Uterus (tissue), 4 donors: Measurements from ENCODE around the gene YIF1B. TPM values are rescaled to one million over a fixed set of nuclear protein-coding genes. Genes with fewer than 3 reads are reported as not detected.
A peak's percentile ranks its signal among the peaks of the same experiment; 100 is the strongest.

Experiments used
- DNase-seq, 2 donors: peaks; one replicate each; pipeline ENCODE4 v3.0.0-alpha.2; 2019 to 2020
- H3K27ac ChIP-seq, 2 donors: fragments of 200-600 bp; sonication (generic); 1 replicate in 1 of 2; 2 replicates in 1 of 2; pipeline ENCODE4 v1.5.1; 2016 to 2018
- H3K27me3 ChIP-seq, 2 donors: fragments of 200-600 bp; sonication (generic); one replicate each; pipeline ENCODE4 v1.5.1; 2018 to 2019; ENCODE audit warnings: control low read depth in 1 of 2
- H3K36me3 ChIP-seq, 2 donors: fragments of 200-600 bp; sonication (generic); one replicate each; pipeline ENCODE4 v1.5.1; 2019; ENCODE audit warnings: control low read depth in 1 of 2
- H3K4me1 ChIP-seq, 2 donors: fragments of 200-600 bp; sonication (generic); one replicate each; pipeline ENCODE4 v1.5.1; 2018 to 2019; ENCODE audit warnings: control low read depth in 1 of 2
- H3K4me3 ChIP-seq, 2 donors: fragments of 200-600 bp; sonication (generic); 1 replicate in 1 of 2; 2 replicates in 1 of 2; pipeline ENCODE4 v1.5.1; 2018 to 2019; ENCODE audit warnings: mild to moderate bottlenecking in 1 of 2
- H3K9me3 ChIP-seq, 2 donors: fragments of 200-600 bp; sonication (generic); one replicate each; pipeline ENCODE4 v1.5.1; 2019; ENCODE audit warnings: control low read depth in 1 of 2
- POLR2A ChIP-seq, 2 donors: fragments of 450-650 bp; IDR thresholded peaks; one replicate each; pipeline ENCODE4 v1.6.1; 2016; ENCODE audit warnings: antibody characterized with exemption in 2 of 2, mild to moderate bottlenecking in 1 of 2, moderate library complexity in 1 of 2
- intact Hi-C: fragments of 100-400 bp; cut with DNase I; formaldehyde crosslinking; loops from one replicate; pipeline ENCODE4 v1.15.1; 2023; ENCODE audit warnings: low total_unique reads
- total RNA-seq, 4 donors: library from RNA; depleted of rRNA in 3 of 4; stranded (reverse); fragments of >200 nt in 3 of 4; gene quantifications; one replicate each; pipeline versions ENCODE4 v1.1.0 to v1.2.4, GENCODE V29; 2014 to 2023
- TF ChIP-seq, protein P1 (sequence below), 4 experiments: fragments of 200-600 bp in 2 of 4; fragments of 450-650 bp in 2 of 4; sonication (generic) in 2 of 4; IDR thresholded peaks; one replicate each; pipeline ENCODE4 v1.5.1; 2016 to 2019; ENCODE audit warnings: antibody characterized with exemption in 4 of 4, mild to moderate bottlenecking in 2 of 4, moderate library complexity in 1 of 4
- donor health status: DM: yes; HTN: yes; CAD: no.

YIF1B gene
- total RNA-seq, 4 donors from 2014 or later = 6.4 to 31.7 (median 21.5) TPM

DNA sequence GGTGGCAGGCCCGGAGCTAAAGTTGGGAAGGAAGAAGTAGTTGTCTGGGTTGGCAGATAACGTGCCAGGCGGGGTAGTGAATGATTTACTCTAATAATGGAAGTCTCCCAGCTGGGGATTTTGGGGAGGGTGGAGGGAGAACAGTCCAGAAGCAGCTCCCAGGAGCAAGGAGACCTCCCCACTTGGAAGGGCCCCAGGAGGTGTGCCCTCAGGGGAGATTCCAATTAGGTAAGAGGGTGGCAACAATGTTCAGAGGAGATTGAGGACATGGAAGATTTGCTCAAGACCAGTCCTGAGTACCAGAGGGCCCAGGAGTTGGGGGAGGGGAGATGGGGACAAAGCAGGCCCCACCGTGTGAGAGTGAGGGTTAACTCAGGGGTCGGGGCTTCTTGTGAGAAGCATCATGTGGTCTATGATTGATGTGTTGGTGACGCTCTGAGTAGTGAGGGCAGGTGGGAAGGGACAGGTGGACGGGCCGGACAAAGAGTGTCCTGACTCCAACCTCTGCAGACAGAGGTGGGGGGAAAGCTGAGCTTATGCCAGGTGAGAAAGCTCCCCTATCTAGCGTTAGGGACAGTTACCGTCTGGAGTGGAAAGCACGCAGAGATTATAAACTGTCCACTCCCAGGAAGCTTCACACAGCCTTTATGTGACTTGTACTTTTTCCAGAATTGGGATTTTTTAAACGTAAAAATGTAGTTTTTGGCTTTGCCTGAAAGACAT, 47.8 kb downstream of the YIF1B start:
- Histone ChIP-seq H3K4me3 (no peak overlapping the region), H3K9me3 (no peaks in the 10 kb centered on the region), H3K4me1 (no peaks in the 10 kb centered on the region), H3K36me3 (no peaks in the 10 kb centered on the region), H3K27ac (no peak overlapping the region), H3K27me3 (no peaks in the 10 kb centered on the region)
- intact Hi-C loops = no loop called here
- DNase-seq = no peak
- no peak for TF ChIP-seq POLR2A (IDR thresholded peaks at IDR 0.05)

DNA sequence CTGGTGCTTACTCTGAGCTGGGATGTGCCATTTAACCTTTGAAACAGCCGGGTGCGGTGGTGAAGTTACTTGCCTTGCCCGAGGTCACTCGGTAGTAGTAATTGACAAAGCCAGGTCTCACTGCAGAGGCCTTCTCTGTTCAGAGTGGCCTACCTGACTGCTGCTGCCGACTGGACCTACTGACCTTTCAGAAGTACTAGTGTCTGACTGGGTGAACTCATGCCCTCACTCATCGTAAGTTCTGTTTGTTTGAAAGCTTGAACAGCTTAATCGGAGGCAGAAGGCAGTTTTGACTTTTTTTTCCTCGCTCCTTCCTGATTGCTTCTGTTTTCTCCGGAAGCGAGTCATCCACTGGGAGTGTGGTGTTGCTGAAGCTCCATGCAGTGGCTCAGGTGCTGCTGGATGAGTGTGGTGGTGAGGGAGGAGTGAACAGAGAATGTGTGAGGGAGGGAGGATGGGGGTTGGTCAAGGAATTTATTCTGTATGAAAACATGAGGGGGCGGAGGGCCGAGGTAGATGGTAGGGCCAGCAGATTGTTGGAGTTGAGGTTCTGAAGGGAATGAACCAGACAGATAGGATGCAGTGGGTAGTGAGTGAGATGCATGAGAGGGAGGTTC, 48.7 kb downstream of the YIF1B start:
- H3K9me3 ChIP-seq = no peaks in the 10 kb centered on the region
- H3K4me1 ChIP-seq = no peaks in the 10 kb centered on the region
- no peak overlapping the region for H3K27ac ChIP-seq
- DNase-seq = no peak
- intact Hi-C loops = no loop called here
- no peak for TF ChIP-seq POLR2A (IDR thresholded peaks at IDR 0.05)
- TF ChIP-seq, protein P1, sequence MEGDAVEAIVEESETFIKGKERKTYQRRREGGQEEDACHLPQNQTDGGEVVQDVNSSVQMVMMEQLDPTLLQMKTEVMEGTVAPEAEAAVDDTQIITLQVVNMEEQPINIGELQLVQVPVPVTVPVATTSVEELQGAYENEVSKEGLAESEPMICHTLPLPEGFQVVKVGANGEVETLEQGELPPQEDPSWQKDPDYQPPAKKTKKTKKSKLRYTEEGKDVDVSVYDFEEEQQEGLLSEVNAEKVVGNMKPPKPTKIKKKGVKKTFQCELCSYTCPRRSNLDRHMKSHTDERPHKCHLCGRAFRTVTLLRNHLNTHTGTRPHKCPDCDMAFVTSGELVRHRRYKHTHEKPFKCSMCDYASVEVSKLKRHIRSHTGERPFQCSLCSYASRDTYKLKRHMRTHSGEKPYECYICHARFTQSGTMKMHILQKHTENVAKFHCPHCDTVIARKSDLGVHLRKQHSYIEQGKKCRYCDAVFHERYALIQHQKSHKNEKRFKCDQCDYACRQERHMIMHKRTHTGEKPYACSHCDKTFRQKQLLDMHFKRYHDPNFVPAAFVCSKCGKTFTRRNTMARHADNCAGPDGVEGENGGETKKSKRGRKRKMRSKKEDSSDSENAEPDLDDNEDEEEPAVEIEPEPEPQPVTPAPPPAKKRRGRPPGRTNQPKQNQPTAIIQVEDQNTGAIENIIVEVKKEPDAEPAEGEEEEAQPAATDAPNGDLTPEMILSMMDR (IDR thresholded peaks at IDR 0.05) = no peak
- no peak overlapping the region for H3K4me3 ChIP-seq
- no peaks in the 10 kb centered on the region for H3K36me3 ChIP-seq
- no peaks in the 10 kb centered on the region for H3K27me3 ChIP-seq

DNA sequence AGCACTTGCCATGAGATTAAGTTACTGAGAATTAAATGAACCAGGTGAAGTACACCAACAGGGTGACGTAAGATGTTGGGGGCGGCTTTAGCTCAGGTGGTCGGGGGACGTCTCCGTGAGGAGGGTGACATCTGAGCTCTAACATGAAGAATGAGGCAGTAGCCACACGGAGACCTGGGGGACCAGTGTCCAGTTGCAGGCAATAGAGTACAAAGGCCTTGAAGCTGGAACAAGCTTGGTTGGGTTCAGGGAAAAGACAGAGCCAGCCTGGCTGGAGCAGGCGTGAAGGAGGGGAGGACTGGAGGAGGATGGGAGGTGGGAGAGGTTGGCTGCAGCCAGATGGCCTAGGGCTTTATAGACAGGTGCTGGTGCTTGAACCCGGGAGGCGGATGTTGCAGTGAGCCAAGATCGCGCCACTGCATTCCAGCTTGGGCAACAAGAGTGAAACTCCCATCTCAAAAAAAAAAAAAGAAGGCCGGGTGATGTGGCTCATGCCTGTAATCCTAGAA, 49.8 kb downstream of the YIF1B start:
- Histone ChIP-seq H3K9me3 (no peaks in the 10 kb centered on the region), H3K36me3 (no peaks in the 10 kb centered on the region), H3K27me3 (no peaks in the 10 kb centered on the region), H3K27ac (no peak overlapping the region), H3K4me3 (no peak overlapping the region), H3K4me1 (no peaks in the 10 kb centered on the region)
- DNase-seq = no peak
- TF ChIP-seq, protein P1 (IDR thresholded peaks at IDR 0.05) = no peak
- TF ChIP-seq POLR2A (IDR thresholded peaks at IDR 0.05) = no peak
- intact Hi-C loops = no loop called here

DNA sequence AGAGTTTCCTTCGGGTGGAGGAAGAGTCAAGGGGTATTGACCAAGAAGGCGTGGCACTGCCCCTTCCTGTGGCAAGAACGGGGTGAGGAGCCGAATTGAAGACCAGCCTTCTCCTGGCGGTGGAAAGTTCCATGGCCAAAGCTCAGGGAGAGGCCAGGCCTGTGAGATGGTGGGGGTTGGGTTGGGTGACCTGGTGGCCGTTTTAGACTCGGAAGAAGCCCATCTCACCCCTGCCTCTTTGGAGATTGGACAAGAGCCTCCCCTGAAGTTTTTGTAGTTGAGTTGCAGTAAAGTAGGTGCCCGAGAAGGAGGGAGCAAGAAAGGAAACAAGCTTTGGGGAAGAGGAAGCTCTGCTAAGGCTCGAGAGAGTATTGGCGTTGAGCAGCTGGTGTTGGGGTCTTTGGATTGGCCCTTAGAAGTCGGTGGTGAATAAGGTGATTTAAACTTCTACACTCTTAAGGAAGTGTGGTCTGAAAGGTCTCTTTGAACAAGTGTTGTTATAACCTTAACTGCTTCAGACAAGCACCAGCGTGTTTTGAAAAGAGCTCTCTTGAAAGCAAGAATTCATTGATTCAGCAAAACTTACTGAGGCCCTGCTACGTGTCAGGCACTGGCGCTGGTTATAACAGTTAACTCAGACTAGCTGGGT, 50.4 kb downstream of the YIF1B start:
- Histone ChIP-seq H3K27me3 (no peaks in the 10 kb centered on the region), H3K9me3 (no peaks in the 10 kb centered on the region), H3K4me3 (peak overlapping the region in 1 of 2 donors; percentile 53), H3K4me1 (no peaks in the 10 kb centered on the region), H3K27ac (no peak overlapping the region), H3K36me3 (no peaks in the 10 kb centered on the region)
- no peak for DNase-seq
- intact Hi-C loops = no loop called here
- TF ChIP-seq, protein P1 (IDR thresholded peaks at IDR 0.05) = no peak
- no peak for TF ChIP-seq POLR2A (IDR thresholded peaks at IDR 0.05)

DNA sequence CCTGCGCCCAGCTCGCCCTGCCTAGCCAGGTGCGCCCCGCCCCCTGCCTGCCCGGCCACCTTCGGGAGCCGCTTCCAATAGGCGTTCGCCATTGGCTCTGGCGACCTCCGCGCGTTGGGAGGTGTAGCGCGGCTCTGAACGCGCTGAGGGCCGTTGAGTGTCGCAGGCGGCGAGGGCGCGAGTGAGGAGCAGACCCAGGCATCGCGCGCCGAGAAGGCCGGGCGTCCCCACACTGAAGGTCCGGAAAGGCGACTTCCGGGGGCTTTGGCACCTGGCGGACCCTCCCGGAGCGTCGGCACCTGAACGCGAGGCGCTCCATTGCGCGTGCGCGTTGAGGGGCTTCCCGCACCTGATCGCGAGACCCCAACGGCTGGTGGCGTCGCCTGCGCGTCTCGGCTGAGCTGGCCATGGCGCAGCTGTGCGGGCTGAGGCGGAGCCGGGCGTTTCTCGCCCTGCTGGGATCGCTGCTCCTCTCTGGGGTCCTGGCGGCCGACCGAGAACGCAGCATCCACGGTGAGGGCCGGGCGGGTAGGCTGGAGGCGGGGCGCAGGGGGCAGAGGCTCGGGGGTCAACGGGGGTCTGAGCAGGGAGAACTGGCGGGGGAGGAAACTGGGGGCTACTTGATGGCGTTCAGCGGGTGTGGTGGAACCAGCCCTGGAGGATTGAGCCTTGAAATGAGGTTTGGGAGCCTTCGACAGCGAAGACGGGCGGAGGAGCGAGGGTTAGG, 51.1 kb downstream of the YIF1B start, which contains the start of gene SPINT2:
Gene SPINT2 (plus strand): TSS at position 88 of the 727 bp plus-strand sequence. CDS start 320 bp downstream, at position 408.
- intact Hi-C loops = no loop called here
- DNase-seq = no peak

More for the DNA sequence above, 51.1 kb downstream of the YIF1B start, which contains the start of gene SPINT2:
- no peaks in the 10 kb centered on the region for H3K4me1 ChIP-seq
- peak within 1 kb of the TSS in 1 of 2 donors; percentile 61 for H3K27ac ChIP-seq
- peak within 1 kb of the TSS; percentile 16 to 53 for H3K4me3 ChIP-seq
- H3K27me3 ChIP-seq = no peaks in the 10 kb centered on the region
- H3K36me3 ChIP-seq = no peaks in the 10 kb centered on the region
- TF ChIP-seq, protein P1 (IDR thresholded peaks at IDR 0.05) = no peak
- peak in 1 of 2 donors; percentile 75 for TF ChIP-seq POLR2A (IDR thresholded peaks at IDR 0.05)
- H3K9me3 ChIP-seq = no peaks in the 10 kb centered on the region
